Measurements from ENCODE around the gene AOX1.
"Not testable (repeated sequence)": the region's sequence is repeated elsewhere in the genome, so short reads cannot be mapped to it uniquely, and the experiment has no call there.

The AOX1 gene

GRCh38 chr2:200631287-200631686, 45.5 kb downstream of the AOX1 start:
- DNase-seq = no peak

- DNase-seq = no peak
These were observed 48.6 kb downstream of the AOX1 start for GRCh38 chr2:200634231-200634964.

GRCh38 chr2:200635251-200635650, 49.4 kb downstream of the AOX1 start:
- DNase-seq = peak; percentile 72

- DNase-seq = no peak
These were observed 52.1 kb downstream of the AOX1 start for GRCh38 chr2:200637901-200638300.

- DNase-seq = no peak
These were observed 54.4 kb downstream of the AOX1 start for GRCh38 chr2:200640176-200640575.

GRCh38 chr2:200640901-200641300, 55.1 kb downstream of the AOX1 start:
- DNase-seq = no peak

GRCh38 chr2:200648518-200649281, 62.9 kb downstream of the AOX1 start:
- DNase-seq = not testable (repeated sequence)

- no peak for DNase-seq
These were observed 63.9 kb downstream of the AOX1 start for GRCh38 chr2:200649724-200650123.

- DNase-seq = no peak
These were observed 64.4 kb downstream of the AOX1 start for GRCh38 chr2:200650195-200650594.

- DNase-seq = no peak
These were observed 66.3 kb downstream of the AOX1 start for GRCh38 chr2:200652158-200652557.

GRCh38 chr2:200653021-200653420, 67.2 kb downstream of the AOX1 start:
- DNase-seq = no peak

- no peak for DNase-seq
These were observed 69.0 kb downstream of the AOX1 start for GRCh38 chr2:200654823-200655222.

GRCh38 chr2:200655918-200656580, 70.2 kb downstream of the AOX1 start:
- DNase-seq = no peak

- no peak for DNase-seq
These were observed 72.6 kb downstream of the AOX1 start for GRCh38 chr2:200658278-200658864.

- DNase-seq = no peak
These were observed 73.6 kb downstream of the AOX1 start for GRCh38 chr2:200659410-200659809.

- DNase-seq = no peak
These were observed 75.7 kb downstream of the AOX1 start for GRCh38 chr2:200661477-200661876.

- DNase-seq = no peak
These were observed 76.9 kb downstream of the AOX1 start for GRCh38 chr2:200662727-200663126.

- DNase-seq = no peak
These were observed 79.1 kb downstream of the AOX1 start for GRCh38 chr2:200664770-200665494.

- DNase-seq = no peak
These were observed 80.0 kb downstream of the AOX1 start for GRCh38 chr2:200665626-200666453.

- peak; percentile 5 for DNase-seq
These were observed 81.6 kb downstream of the AOX1 start for GRCh38 chr2:200667413-200667812.

GRCh38 chr2:200668478-200668877, 82.7 kb downstream of the AOX1 start:
- no peak for DNase-seq

- no peak for DNase-seq
These were observed 83.5 kb downstream of the AOX1 start for GRCh38 chr2:200669308-200669707.

Data from hematopoietic multipotent progenitor cell treated with erythropoietin and hydrocortisone succinate and interleukin-3 and kit ligand, for 6 days (in vitro differentiated cells).